GM18951 (cell line): ENCODE results near the gene OR56A1.
"Not testable (repeated sequence)": the region's sequence is repeated elsewhere in the genome, so short reads cannot be mapped to it uniquely, and the experiment has no call there.

Experiments
- POLR2A ChIP-seq: IDR thresholded peaks from 4 replicates; pipeline ENCODE4 v1.6.1; 2011; ENCODE audit warnings: mild to moderate bottlenecking; ENCODE audit not compliant: insufficient read length, insufficient read depth; ENCODE audit errors: extremely low read depth
- in situ Hi-C: fragments of 300-500 bp; cut with MboI; formaldehyde crosslinking; loops from one replicate; pipeline ENCODE4 v1.12.0; 2022; ENCODE audit warnings: low sequenced_read_pairs, mixed read lengths, inconsistent platforms; ENCODE audit not compliant: unreplicated experiment

The OR56A1 gene

DNA sequence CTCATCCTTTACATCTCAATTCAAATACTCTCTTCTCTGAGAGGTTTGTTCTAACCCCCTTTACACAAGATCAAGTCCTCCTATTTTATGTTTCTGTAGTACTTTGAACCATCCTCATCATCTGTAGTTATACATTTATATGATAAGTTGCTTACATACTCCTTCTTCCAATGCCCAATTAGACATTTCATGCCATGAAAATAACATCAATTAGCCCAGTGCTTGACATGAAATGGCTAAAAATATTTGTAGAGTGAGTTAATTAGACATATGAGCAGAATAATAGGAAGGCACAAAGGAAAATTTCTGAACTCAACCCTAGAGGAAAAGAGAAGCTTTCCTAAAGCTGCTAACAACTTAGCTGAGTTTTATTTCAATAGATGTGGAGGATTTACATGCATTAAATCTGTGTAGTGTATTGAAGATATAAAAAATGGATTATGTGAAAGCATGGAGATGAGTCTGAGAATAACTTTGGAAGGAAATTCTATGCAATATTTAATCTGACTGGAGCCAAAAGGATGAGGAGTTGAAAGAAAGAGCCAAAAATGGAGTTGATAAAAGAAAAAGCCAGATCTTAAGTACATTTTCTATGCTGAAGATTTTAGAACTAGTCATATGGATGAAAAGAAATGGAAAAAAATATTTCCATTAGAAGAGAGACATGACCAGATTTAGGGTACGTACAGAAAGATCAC lies at the start of gene OR56A1:
Gene OR56A1, minus strand, starts transcription at position 51 of the 698 bp plus-strand sequence. CDS start 3,066 bp downstream, outside the sequence.
- TF ChIP-seq POLR2A: no peak
- in situ Hi-C loops: no loop called here

GRCh38 chr11:6079463-6079862 lies 48.9 kb upstream of the OR56A1 start:
- in situ Hi-C loops: no loop called here
- no peak for TF ChIP-seq POLR2A

DNA sequence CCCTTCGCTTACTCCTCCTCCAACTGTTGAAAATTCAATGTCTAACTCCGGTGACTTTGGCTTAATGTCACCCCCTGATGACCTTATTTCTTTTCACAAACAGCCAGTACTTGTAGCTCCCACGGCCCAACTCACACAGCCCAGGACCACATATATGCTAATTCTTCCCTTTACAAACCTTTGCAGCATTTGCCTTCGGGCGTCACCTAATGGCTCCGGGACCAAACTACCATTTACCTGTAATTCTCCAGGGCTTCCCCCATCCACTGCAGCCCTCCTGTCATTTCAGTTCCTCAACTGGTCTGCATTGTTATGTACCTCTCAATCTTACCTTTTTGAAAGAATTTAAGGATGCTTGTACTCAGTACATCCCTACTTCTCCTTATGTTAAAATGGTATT lies 47.2 kb upstream of the OR56A1 start:
- in situ Hi-C loops: no loop called here
- no peak for TF ChIP-seq POLR2A

DNA sequence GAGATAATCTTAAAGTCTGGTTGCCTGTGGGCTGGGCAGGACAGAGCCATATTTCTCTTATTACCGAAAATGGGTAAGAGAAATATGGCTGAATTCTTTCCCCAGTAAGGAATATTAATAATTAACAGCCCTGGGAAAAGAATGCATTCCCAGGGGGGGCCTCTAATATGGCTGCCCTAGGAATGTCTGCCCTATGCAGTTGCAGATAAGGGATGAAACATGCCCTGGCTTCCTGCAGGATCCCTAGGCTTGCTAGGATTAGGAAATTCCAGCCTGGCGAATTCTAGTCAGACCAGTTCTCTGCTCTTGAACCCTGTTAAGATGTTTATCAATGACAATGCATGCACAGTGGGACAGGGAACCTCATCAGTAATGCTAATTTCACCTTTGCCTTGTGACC lies 45.9 kb upstream of the OR56A1 start:
- in situ Hi-C loops: not testable (repeated sequence)

- in situ Hi-C loops: no loop called here
- TF ChIP-seq POLR2A: no peak
These were observed 36.9 kb upstream of the OR56A1 start for GRCh38 chr11:6067502-6067901.

DNA sequence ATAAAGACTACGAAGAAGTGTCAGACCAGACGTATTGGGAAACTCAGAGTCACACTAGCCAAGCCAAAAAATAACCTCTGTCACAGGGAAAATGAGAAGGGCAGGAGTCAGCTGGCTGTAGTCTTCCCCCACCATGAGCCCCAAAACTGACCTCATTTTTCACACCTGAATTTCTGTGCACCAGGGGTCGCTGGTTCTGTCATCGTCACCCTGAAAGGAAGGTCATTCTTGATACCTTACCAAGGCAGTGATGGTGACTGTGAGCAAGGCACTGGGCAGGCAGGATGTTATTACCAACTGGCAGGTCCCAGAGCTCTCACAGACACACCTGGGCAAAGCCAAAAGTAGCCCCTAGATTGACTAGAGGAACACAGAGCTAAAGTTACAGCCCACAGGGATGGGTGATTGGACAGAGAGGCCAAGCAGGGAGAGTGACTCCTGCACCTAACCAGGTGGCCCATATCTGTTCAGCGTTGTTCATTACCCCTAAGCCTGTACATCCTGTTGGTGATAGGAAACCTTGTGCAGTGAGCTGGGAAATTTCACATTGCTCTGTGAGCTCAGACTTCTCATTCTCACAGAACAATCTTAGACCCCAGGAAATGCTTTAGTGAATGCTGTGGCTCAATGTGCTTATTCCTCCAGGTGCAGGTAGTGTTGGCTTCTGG lies 32.3 kb upstream of the OR56A1 start:
- no peak for TF ChIP-seq POLR2A
- in situ Hi-C loops: no loop called here

DNA sequence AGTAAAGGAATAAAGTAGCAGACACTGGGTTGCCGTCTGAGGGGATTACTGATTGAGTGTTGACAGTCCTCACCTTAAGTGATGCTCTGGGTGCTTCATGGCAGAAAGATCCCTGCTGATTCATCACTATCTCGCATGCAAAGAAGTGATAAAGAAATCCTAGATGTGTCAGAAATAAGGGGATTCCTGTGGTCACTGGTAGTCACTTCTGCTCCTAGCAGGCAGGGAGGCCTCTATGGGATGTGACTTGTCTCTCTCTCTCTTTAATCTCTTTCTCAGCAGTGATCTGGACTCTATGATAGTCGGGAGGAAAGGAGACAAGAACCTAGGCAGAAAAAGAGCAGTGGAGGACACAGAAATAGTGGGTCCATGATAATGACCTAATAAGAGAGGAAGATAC lies 30.9 kb upstream of the OR56A1 start:
- in situ Hi-C loops: no loop called here
- TF ChIP-seq POLR2A: no peak

- no peak for TF ChIP-seq POLR2A
- in situ Hi-C loops: no loop called here
These were observed 26.9 kb upstream of the OR56A1 start for GRCh38 chr11:6057452-6057851.

- no peak for TF ChIP-seq POLR2A
These were observed 25.0 kb upstream of the OR56A1 start for GRCh38 chr11:6055569-6055968.

GRCh38 chr11:6052374-6052773 lies 21.8 kb upstream of the OR56A1 start:
- in situ Hi-C loops: no loop called here
- TF ChIP-seq POLR2A: no peak

More at GRCh38 chr11:6055569-6055968, 25.0 kb upstream of the OR56A1 start:
- in situ Hi-C loops: no loop called here

DNA sequence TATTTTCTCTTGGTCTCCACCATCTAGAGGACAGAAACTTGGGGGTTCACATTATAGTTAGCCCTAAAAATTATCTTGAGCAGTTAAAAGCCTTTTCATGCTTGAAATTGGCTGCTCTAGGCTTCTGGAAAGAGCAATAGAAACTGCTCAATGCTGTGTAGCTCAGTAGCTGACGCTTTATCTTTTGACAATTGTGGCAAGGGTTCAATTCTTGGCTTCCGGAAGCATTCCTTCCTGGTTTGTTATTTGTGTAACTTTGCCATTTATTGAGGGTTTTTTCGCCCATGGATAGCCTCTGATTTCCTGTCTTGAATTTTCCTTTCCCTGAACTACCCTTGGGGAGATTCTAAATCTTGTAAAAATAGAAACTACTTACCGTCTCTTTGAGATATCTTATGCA lies 10.3 kb upstream of the OR56A1 start:
- in situ Hi-C loops: no loop called here
- no peak for TF ChIP-seq POLR2A

DNA sequence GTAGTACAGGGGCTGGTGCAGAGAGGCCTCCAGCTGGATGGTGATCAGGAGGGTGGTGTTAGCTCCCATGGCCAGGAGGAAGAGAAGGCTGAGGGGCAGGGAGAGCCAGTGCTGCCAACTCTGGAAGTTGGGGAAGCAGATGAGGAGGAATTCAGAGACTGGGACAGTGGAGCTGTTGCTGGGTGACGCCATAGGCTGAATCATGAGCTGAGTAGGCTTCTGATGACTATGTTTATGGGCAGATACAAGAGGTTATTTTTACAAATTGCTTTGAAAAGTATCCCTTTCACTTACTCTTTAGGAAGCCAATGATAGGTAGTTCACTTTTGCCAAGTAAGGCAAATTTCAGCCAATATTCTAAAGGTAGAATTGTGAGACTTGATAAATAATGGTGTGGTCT lies 3.1 kb downstream of the OR56A1 start:
- in situ Hi-C loops: loop anchor here (10.0 kb wide), 1 partner anchor 327 kb away; no protein-coding TSS in a partner anchor
- TF ChIP-seq POLR2A: no peak

DNA sequence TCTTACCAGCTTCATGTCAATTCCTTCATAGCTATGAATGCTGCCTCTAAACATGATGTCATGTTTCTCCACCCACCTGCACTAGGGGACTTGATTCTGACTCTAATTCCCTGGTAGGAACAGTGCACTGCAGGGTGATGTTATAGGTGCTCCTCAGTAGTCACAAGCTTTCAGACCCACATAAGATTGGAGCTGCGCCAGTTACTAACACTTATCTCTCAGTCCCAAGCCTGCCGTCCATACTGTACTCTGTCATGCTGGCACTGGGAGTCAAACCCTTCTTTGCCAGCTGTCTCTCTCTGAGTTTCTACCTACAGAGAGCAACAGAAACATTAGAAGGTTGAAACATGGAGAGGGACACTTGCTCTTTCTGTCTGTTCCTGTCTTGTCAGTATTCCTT lies 5.5 kb downstream of the OR56A1 start:
- in situ Hi-C loops: loop anchor here (10.0 kb wide), 1 partner anchor 330 kb away; no protein-coding TSS in a partner anchor
- TF ChIP-seq POLR2A: no peak

GRCh38 chr11:6022956-6023355 lies 7.6 kb downstream of the OR56A1 start:
- in situ Hi-C loops: loop anchor here (10.0 kb wide), 1 partner anchor 332 kb away; no protein-coding TSS in a partner anchor
- TF ChIP-seq POLR2A: no peak

DNA sequence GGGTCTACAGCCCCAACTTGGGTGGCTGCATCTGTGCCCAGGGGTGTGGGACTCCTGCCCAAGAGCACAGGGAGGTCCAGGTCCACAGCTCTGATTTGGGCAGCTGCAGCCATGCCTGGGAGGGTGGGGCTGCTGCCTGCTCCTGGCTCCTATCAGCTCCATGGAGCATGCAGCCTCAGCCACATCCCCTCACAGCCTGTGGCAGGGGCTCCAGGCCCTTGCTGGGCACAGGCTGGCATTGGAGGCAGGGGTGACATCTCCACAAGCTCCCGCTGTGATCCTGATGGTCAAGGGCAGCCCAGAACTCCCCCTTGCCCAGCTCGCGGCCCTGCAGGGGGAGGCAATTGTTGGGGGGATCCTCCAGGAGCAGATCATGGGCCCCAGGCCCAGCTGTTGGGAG lies 17.5 kb downstream of the OR56A1 start:
- TF ChIP-seq POLR2A: no peak
- in situ Hi-C loops: no loop called here
